ENCODE measurements around the gene CPB2.

DNA sequence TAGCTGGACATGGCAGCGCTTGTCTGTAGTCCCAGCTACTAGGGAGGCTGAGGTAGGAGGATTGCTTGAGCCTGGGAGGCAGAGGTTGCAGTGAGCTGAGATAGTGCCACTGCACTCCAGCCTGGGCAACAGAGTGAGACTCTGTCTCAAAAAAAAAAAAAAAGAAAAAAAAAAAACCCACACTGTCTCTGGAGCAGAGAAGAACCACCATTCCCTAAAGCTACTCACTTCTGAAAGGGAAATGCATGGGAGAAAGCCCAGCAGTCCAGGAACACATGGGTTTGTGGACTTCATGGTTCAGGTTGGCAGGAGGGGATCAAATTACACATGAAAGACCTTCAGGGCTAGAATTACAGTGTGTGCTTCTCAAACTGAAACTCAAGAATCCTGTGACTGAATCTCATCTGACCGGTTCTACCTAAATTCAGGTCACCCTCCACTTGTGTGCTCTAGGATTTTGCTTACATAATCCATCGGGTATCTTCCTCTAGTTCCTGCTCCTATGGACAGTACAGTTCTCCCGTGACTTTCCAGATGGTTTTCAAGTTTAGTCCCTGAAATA, 30.2 kb upstream of the CPB2 start:
- TF ChIP-seq, protein P1, sequence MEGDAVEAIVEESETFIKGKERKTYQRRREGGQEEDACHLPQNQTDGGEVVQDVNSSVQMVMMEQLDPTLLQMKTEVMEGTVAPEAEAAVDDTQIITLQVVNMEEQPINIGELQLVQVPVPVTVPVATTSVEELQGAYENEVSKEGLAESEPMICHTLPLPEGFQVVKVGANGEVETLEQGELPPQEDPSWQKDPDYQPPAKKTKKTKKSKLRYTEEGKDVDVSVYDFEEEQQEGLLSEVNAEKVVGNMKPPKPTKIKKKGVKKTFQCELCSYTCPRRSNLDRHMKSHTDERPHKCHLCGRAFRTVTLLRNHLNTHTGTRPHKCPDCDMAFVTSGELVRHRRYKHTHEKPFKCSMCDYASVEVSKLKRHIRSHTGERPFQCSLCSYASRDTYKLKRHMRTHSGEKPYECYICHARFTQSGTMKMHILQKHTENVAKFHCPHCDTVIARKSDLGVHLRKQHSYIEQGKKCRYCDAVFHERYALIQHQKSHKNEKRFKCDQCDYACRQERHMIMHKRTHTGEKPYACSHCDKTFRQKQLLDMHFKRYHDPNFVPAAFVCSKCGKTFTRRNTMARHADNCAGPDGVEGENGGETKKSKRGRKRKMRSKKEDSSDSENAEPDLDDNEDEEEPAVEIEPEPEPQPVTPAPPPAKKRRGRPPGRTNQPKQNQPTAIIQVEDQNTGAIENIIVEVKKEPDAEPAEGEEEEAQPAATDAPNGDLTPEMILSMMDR (IDR thresholded peaks at IDR 0.05), result no peak
- no peak for TF ChIP-seq POLR2A (IDR thresholded peaks at IDR 0.05)
